ENCODE data around the gene COX6A1.
"Not testable (repeated sequence)": the region's sequence is repeated elsewhere in the genome, so short reads cannot be mapped to it uniquely, and the experiment has no call there.

COX6A1 gene

DNA sequence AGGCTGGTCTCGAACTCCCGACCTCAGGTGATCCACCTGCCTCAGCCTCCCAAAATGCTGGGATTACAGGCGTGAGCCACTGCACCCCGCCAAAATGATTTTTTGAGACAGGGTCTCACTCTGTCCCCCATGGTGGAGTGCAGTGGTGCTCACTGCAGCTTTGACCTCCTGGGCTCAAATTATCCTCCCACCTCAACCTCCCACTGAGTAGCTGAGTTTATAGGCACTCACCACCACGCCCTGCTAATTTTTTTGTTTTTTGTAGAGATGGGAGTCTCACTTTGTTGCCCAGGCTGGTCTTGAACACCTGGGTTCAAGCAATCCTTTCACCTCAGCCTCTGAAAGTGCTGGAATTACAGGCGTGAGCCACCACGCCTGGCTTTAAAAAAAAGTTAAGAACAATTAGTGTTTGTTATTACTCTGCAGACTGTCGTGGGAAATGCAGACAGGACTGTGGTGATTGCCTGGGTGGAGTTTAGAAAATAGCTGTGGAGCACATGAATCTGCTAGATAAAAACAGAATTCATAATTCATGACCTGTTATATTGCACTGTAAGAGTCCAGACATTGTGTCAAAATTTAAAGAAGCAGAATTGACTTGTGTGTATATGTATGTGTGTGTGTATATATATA, 9.2 kb upstream of the COX6A1 start:
- no peak for DNase-seq

DNA sequence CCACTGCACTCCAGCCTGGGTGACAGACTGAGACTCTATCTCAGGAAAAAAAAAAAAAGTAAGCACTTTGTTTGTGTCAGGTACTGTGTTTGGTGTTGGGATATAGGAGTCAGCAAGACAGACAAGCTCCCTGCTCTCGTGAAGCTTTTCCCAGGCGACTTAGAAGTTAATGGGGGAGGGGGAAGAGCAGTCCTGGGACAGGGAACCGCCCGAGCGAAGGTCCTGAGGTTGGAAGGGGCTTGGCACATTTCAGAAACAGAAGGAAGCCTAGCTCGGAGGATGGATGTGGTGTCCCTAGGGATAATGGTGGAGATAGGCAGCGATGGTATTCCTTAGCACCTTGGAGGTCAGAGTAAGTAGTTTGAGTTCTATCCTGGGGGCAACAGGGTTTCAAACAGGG, 8.5 kb upstream of the COX6A1 start:
- no peak for DNase-seq

DNA sequence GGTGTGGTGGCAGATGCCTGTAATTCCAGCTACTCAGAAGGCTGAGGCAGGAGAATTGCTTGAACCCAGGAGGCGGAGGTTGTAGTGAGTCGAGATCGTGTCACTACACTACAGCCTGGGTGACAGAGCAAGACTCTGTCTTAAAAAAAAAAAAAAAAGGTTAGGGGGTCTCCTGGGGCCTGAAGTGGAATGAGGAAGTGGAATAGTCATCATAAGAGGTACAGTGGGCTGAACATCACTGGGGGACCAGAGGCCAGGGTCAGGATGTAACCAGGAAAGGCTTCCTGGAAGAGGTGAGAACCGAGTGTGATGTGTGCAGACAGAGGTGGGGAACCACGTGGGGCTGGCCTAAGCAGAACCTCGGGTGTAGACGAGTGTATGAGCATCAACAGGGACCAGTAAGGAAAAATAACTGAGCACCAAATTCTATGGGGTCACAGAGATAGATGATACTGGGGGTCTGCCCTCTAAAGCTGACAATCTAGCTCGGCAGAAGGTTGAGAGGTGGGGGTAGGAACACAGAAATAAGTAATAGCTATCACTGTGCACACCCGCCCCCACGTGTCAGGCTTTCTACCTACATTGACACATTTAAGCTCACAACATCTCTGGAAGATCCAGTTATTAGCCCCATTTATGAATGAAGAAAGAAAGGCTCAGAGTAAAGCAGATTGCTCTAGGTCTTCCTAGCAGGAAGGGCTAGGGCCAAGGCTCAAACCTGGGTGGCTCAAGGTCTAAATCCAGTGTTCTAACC, 5.0 kb upstream of the COX6A1 start:
- no peak for DNase-seq

DNA sequence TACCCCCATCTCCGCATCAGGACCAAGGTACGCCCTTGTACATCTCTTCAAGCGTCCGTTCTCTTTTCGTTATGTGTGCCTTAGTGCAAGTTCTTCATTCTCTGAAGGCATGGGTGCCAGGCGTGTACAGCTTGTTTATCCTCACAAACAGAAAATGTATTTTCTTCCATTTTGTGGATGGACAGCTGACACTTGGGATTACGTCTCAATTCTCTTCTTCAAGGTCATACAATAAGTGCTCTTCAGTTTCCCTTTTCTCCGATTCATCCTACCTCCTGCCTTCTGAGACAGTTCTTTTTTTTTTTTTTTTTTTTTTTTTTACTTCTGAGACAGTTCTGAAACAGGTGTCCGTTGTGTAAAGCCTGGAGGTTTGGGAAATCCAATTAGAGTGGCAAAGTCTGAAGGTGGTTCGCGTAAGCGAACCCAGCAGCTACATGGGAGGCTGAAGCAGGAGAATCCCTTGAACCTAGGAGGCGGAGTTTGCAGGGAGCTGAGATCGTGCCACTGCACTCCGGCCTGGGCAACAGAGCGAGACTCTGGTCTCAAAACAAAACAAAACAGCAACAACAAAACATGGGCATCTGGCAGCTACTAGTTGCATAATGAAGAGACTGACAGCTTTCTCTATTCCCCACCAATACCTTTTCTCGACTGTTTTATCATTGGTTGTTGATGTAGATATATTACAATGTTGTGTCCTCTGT, 734 bp downstream of the COX6A1 start:
- no peak for DNase-seq

DNA sequence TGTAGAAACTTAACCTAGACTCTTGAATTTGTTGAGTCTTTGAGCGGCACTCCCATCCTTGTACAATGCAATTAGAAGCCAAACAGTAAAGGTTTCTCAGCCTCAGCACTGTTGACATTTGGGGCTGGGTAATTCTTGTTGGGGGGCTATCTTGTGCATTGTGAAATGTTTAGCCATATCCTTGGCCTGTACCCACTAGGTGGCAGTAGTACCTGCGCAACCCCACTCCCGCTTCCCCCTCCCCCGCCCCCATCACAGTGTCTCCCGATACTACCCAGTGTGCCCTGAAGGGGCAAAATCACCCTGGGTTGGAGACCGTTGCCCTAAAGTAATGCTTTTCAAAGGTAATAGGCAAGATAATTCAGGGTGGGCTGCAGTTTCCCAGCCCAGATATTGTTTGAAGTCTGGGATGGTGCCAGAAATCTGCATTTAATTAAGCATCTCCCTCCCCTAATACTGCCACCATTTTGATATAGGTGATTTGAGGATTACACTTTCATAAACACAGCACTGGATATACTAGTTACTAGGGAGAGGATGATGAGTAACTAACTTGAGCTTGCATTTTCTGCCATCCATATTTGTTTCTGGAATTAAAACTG, 1.8 kb downstream of the COX6A1 start:
- peak; percentile 60 to 77 (median 73) for DNase-seq

DNA sequence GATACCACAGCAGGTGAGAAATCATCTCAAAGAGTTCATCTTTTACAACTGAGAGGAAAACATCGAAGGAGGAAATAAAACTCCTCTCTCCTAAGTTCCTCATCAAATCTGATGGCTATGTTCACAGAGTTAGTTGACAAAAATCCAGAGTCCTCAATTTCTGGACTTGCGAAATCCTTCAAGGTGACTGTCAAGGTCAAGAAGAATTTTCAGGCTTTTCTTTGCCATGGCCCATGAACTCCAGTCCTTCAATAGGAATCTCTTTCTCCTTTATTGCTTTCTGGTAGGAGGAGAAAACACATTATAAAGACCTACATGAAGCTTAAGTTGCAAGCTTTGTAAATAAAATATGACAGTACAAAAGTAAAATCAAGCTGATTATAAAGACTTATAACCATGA, 6.8 kb downstream of the COX6A1 start:
- DNase-seq = no peak

DNA sequence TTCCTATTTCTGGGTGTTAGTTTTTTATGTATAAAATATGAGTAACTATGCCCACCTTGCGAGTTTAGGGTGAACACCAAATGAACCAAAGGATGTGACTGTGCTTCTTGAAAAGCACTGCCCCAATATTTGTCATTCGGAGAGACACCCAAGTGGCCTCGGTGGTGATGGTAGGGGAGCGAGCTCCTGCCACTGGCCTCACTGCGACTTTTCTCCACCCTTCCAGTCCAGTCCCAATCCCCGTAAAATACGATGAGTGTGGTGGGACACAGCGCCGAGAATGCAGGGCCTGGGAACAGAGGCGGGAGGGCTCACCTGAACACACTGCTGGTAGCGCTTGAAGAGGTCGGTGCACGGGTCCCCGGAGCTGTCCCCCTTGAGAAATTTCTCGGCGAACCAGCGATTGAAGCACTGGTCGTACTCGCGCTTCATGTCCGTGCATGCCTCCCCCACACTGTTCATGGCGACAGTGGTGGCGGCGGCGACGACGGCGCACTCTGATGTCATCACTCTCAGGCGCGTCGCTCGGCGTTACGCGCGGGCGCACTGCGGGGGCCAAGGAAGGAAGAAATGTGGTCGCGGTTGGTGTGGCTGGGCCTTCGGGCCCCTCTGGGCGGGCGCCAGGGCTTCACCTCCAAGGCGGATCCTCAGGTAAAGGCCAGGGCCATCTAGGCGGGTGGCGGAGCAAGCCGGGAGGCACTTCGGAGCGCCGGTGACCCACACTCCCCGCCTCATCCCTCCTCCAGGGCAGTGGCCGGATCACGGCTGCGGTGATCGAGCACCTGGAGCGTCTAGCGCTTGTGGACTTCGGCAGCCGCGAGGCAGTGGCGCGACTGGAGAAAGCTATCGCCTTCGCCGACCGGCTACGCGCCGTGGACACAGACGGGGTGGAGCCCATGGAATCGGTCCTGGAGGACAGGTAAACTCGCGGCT, 8.3 kb downstream of the COX6A1 start, which contains the start of the genes GATC and TRIAP1:
Gene GATC (plus strand): TSS at position 534 of the 933 bp plus-strand sequence. CDS start 37 bp downstream, at position 571.
Gene TRIAP1 (minus strand): TSS at position 474 of the 933 bp plus-strand sequence. CDS start 12 bp downstream, at position 462.
- DNase-seq = peak; percentile 65 to 86 (median 79)

DNA sequence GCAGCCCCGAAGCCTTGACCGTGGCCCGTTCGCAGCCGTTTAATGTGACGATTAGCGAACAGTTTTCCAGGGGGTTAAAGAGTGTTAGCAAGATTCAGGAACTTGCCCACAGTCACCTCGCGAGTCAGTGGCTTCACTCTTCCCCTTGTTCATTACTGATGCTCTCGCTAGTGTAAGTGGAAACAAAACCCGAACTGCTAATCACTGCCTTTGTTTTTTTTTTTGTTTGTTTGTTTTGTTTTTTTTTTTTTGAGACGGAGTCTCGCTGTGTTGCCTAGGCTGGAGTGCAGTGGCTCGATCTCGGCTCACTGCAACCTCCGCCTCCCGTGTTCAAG, 8.9 kb downstream of the COX6A1 start:
- not testable (repeated sequence) for DNase-seq

DNA sequence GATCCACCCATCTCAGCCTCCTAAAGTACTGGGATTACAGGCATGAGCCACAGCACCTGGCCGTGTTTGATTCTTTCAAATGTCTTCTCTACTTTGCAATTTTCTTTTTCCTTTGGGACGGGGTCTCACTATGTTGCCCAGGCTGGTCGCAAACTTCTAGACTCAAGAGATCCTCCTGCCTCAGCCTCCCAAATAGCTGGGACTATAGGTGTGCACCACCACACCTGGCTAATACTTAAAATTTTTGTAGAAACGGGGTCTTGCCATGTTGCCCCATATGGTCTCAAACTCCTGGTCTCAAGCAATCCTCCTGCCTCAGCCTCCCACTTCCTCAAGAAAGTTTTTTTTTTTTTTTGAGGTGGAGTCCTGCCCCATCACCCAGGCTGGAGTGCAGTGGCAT, 10.1 kb downstream of the COX6A1 start:
- DNase-seq = no peak

DNA sequence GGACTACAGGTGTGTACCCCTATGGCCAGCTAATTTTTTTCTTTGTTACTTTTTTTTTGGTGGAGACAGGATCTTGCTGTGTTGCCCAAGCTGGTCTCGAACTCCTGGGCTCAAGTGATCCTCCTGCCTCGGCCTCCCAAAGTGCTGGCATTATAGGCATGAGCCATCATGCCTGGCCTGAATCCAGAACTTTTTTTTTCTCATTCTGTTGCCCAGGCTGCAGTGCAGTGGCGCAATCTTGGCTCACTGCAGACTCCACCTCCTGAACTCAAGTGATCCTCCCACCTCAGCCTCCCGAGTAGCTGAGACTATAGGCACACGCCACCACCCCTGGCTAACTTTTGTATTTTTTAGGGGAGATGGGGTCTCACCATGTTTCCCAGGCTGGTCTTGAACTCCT, 14.6 kb downstream of the COX6A1 start:
- not testable (repeated sequence) for DNase-seq

DNA sequence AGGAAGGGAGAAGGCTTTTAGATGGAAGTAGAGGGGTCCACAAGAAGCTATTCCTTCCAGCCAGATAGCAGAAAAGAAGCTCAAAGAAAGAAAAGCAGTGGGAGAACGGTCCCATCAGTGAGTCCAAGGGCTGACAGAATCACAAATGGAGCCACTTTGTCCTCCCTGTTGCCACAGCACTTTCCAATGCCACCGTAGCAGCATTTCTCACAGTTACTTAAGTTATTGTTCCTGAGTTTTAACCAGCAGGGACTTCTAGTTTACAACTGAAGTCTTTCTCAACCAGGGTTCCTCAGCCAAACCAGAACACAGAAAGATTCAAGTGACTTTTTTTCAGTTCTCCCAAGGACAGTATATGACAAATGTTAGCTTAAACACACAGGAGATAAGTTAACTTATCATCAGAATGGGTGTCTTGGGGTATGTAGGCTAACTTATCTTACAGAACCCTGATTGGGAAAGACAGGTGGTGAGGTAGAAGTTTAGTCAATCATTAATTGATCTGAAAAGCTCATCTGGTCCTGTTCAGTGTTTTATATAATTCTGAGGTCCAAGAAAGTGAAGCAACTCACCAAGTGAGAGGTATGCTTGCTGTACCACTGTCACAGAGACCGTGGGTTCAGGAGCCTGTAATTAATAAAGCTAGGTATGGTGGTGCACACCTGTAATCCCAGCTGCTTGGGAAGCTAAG, 15.3 kb downstream of the COX6A1 start:
- DNase-seq = no peak

DNA sequence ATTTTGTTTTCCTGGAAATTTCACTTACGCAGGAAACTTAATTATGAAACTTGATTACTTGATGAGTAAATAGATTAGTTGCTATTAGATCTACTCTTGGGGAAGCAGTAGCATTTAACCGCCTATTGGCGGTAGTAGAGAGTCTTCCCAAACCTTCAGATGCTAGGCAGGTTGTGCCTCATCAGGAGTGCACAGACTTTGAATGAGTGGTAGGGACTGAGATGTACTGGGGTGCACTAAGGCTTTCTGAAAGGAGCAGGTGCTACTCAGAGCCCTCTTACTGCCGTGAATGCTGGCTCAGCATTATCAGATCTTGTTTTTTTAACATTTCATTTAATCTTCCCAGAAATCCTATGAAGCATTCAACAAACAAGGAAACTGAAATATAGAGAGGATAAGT, 16.1 kb downstream of the COX6A1 start:
- DNase-seq = peak in 1 of 5 donors; percentile 48

DNA sequence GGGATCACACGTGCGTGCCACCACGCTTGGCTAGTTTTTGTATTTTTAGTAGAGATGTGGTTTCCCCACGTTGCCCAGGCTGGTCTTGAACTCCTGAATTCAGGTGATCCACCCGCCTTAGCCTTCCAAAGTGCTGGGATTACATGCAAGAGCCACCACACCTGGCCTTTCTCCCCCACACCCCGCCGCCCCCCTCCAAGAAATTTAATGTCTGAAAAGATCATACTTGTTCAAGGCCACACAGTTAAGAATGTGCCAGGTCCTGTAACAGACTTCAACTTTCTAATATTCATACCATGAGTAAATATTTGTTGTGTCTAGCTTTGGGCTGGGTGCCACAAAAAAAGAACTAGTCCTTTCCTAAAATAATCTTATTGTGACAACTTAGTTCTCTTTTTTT, 17.4 kb downstream of the COX6A1 start:
- no peak for DNase-seq

DNA sequence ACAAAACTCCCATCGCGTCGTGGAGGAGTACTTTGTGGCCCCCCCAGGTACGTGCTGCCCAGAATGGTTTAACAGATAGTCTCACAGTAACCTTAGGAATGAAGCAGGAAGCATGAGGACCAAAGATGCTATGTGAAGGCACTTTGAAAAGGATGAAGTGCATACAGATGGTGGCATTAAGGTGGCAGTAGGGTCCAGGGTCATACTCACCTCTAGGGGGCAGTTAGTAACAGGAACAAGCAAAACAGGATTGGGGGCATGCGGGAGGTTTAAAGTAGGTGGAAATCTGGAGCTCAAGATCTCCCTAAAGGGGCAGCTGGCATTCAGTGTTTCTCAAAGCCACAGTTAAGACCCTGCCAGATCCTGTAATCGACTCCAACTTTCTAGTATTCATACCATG, 19.2 kb downstream of the COX6A1 start:
- DNase-seq = no peak

DNA sequence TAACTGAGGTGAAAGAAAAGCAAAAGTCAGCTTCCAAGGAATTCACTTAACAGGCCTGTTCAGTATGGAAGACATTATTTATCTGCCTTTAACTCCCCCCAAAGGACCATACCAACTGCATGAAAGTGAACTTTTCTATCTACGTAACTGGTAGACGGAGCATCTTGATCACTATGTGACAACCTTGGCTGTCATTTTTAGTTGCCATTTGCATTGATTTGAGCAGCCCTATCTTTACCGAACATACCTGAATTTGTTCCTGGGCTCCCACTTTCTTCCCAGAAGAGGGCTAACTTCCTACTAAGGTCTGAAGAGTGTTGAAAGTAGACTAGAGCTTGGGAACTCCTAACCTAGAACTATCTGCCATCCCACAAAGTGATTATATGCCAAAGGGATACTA, 22.2 kb downstream of the COX6A1 start:
- DNase-seq = no peak

DNA sequence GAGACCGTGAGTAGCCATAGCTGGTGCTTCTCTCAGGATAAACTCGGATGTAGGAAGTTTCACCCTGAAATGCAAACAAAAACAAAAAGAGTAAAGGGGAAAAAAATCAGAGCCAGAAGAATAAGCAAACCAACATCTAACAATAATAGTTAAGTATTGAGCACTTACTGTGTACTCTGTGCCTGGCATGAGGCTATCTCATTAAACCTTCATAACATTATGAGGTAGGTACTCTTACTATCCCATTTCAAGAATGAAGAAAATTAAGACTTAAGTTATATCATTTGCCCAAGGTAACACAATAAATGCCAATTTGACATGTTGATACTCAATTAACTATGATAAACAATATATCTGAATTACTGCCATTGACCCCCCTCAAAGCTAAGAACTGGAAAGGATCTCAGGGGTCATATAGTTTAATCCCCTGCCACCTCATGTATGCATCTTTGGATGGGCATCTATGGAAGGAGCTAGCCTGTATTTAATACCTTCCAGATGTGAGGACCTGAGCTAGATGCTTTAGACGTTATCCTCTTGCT, 24.3 kb downstream of the COX6A1 start:
- DNase-seq = no peak

DNA sequence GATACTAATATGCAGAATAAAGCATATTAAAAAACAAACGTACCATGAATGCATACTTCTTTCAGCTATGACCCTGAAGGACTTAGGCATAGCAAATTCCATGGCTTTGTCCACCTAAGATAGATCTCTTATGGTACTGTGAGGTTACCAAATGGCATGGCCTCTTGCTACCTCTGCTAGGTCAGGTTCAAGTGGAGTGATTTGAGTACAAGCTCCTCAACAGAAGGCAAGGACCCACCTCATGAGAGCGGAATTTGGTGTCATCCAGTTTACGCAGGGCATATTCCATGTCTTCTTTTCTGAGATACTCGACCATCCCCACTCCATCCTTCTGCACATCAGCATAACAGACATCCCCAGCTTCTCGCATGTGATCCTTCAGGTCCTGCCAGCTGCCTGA, 25.8 kb downstream of the COX6A1 start:
- DNase-seq = no peak

DNA sequence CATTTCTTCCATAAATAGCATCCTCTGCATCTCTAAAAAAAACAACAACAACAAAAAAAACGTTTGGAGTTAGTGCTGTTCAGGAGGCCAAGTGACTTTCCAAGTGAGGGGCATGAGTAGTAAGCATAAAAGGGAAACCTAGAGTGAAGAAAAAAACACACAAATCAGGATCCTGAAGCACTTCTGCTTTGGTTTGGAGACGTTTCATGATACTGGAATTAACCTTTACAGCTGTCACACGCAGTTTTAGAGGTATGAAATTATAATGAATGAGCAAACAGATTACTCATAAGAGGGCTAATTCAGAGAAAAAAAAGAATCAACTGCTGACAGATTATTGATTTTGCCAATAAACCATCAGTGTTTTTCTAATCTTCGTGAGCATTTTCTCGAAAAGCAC, 27.8 kb downstream of the COX6A1 start:
- DNase-seq = no peak

DNA sequence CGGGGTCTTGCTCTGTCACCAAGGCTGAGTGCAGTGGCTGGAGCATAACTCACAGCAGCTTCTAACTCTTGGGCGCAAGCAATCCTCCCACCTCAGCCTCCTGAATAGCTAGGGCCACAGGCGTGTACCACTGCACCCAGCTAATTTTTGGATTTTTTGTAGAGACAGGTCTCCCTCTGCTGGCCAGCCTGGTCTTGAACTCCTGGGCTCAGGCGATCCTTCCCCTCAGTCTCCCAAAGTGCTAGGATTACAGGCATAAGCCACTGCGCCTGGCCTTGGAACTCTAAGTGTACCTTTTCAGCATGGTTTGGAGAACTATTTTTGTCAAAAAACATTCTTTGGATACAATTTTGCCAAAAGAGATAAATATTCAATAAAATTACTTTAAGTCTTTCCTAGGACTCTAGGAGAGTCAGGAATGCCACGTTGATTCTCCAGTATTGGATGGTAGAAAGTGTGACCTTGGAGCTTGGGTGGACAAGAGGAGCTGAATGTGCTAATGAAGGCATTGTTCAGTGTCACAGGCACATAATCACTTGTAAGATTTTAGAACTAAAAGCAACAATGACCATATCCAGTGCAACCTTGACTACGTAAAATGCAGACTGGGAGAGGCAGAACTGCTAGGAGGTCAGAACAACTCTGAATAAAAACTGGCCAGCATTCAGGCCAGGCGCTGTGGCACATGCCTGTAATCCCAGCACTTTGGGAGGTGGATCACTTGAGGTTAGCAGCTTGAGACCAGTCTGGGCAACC, 28.8 kb downstream of the COX6A1 start:
- DNase-seq = peak in 4 of 5 donors; percentile 21 to 36 (median 33)

DNA sequence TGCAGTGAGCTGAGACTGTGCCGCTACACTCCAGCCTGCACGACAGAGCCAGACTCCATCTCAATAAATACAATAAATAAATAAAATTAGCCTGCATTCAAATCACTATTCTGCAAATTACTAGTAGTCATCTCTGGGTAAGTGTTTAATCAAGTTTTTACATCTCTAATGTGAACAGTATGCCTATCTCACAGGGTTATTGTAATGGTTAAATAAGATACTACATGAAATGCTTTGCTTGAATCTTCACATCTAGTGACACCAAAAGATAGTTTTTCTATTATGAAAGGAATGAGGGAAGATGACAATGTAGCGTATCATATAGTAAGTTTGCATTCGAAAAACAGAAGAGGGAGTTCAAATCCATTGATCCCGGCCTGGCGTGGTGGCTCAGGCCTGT, 29.5 kb downstream of the COX6A1 start:
- no peak for DNase-seq
